DND-41 (cell line): ENCODE results near the gene UGT2B11.
"Not testable (repeated sequence)": the region's sequence is repeated elsewhere in the genome, so short reads cannot be mapped to it uniquely, and the experiment has no call there.

Source experiments
- CTCF ChIP-seq: IDR thresholded peaks from 2 replicates; pipeline ENCODE4 v1.5.1; 2012; ENCODE audit warnings: borderline replicate concordance, low read length, moderate library complexity, mild to moderate bottlenecking; ENCODE audit not compliant: poor library complexity, severe bottlenecking; ENCODE audit errors: extremely low read depth
- EZH2 ChIP-seq: IDR thresholded peaks from 3 replicates; pipeline ENCODE4 v1.6.1; 2012; ENCODE audit warnings: borderline replicate concordance, low read depth, mild to moderate bottlenecking, moderate library complexity, low read length, inconsistent platforms; ENCODE audit not compliant: severe bottlenecking

- not testable (repeated sequence) for TF ChIP-seq CTCF, EZH2
These were observed 34.7 kb downstream of the UGT2B11 start for GRCh38 chr4:69179817-69180216.
